Measurements from ENCODE around the gene ARID1B.

Gene ARID1B

DNA sequence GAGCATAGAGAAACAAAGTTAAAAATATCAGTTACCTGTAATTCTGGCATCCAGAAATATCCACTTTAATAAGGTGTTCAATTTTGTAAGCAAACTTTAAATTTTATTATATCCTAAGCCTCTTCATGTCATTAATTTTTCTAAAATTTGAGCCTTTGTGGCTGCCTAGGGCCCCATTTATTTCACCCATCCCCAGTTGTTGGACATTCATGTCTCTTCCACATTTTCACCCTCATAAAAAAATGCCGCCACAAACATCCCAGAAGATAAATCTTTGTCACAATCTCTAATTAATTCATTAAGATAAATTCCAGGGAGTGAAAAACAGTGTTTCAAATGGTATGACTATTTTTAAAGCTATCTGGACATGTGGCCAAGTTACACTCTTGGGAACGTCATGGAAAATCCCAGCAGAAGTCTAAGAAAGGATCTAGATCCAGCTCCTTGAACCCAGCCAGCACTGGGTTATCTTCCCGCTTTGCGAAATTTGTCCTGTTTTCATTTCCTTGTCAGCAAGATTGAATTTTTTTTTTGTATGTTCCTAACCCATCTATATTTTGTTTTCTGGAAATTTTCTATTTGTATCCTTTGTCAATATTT is 448.9 kb downstream of the ARID1B start:
- H3K36me3 ChIP-seq: no peaks in the 10 kb centered on the region
- H3K4me3 ChIP-seq: no peak overlapping the region
- H3K4me1 ChIP-seq: peaks cover 0 to 93% (median 70%) of the 10 kb centered on the region in 4 donors
- TF ChIP-seq CTCF (IDR thresholded peaks at IDR 0.05): no peak
- no peaks in the 10 kb centered on the region for H3K9me3 ChIP-seq
- peak overlapping the region; percentile 83 to 87 for H3K27ac ChIP-seq
- intact Hi-C loops (cut with DNase I; ENCODE audit: low total_unique reads): no loop called here
- no peaks in the 10 kb centered on the region for H3K27me3 ChIP-seq
- peak; percentile 75 to 81 for DNase-seq

GRCh38 chr6:157226761-157227160 is 449.6 kb downstream of the ARID1B start:
- no peak overlapping the region for H3K4me3 ChIP-seq
- no peaks in the 10 kb centered on the region for H3K9me3 ChIP-seq
- H3K36me3 ChIP-seq: no peaks in the 10 kb centered on the region
- H3K27me3 ChIP-seq: no peaks in the 10 kb centered on the region
- peak overlapping the region; percentile 83 to 87 for H3K27ac ChIP-seq
- DNase-seq: peak in 1 of 2 donors; percentile 66
- TF ChIP-seq CTCF (IDR thresholded peaks at IDR 0.05): no peak
- intact Hi-C loops (cut with DNase I; ENCODE audit: low total_unique reads): no loop called here
- H3K4me1 ChIP-seq: peaks cover 0 to 86% (median 64%) of the 10 kb centered on the region in 4 donors

GRCh38 chr6:157227202-157228166 is 450.3 kb downstream of the ARID1B start:
- Histone ChIP-seq H3K9me3 (no peaks in the 10 kb centered on the region), H3K4me3 (no peak overlapping the region), H3K27ac (peak overlapping the region; percentile 83 to 87), H3K27me3 (no peaks in the 10 kb centered on the region), H3K36me3 (no peaks in the 10 kb centered on the region), H3K4me1 (peaks cover 0 to 83% (median 57%) of the 10 kb centered on the region in 4 donors)
- DNase-seq: peak in 1 of 2 donors; percentile 62
- intact Hi-C loops (cut with DNase I; ENCODE audit: low total_unique reads): no loop called here
- peak in 1 of 2 experiments; percentile 8 for TF ChIP-seq CTCF (IDR thresholded peaks at IDR 0.05)

DNA sequence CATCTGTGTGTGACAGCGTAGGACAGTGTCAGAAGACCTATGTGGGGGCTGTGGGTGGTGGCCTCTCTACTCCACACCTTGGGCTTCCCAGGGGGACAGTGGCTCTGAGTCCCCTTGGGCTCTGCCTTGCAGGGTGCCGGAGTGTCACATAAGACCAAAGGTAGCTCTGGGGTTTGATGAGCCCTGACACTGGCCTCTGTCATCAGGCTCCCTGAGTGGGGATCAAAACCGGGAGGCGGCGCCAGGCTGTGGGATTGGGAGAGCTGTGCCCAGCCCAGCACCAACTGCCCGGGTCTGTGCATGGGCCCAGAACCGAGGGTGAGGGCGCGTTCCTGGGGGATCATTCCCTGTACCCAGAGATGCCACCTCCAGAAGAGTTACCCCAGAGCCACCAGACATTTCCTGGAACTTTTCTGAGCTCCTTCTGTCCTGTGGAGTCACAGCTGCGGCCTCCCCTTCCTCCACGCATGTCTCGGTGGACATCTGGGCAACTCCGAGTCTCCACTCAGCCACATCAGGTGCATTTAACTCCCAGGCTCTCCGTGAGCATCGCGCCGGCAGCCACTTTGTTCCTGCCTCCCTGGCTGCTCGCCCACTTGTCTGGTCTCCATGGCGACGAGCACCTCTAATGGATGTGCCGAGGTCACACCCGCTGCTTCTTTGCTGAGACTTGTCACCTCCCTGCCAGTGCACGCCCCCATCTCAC is 451.4 kb downstream of the ARID1B start:
- no peaks in the 10 kb centered on the region for H3K27me3 ChIP-seq
- H3K4me3 ChIP-seq: no peak overlapping the region
- H3K36me3 ChIP-seq: no peaks in the 10 kb centered on the region
- peaks cover 0 to 81% (median 55%) of the 10 kb centered on the region in 4 donors for H3K4me1 ChIP-seq
- intact Hi-C loops (cut with DNase I; ENCODE audit: low total_unique reads): no loop called here
- no peak for TF ChIP-seq CTCF (IDR thresholded peaks at IDR 0.05)
- peak overlapping the region; percentile 50 to 63 for H3K27ac ChIP-seq
- peak in 1 of 2 donors; percentile 65 for DNase-seq
- no peaks in the 10 kb centered on the region for H3K9me3 ChIP-seq

- DNase-seq: peak in 1 of 2 donors; percentile 43
- Histone ChIP-seq H3K4me3 (no peak overlapping the region), H3K36me3 (no peaks in the 10 kb centered on the region), H3K27me3 (no peaks in the 10 kb centered on the region), H3K27ac (peak overlapping the region; percentile 50 to 63), H3K4me1 (peaks cover 0 to 76% (median 56%) of the 10 kb centered on the region in 4 donors), H3K9me3 (no peaks in the 10 kb centered on the region)
- intact Hi-C loops (cut with DNase I; ENCODE audit: low total_unique reads): no loop called here
- TF ChIP-seq CTCF (IDR thresholded peaks at IDR 0.05): no peak
Observed at GRCh38 chr6:157229132-157229618, 452.0 kb downstream of the ARID1B start.
